ENCODE data around the gene LPAR1.

The LPAR1 gene

DNA sequence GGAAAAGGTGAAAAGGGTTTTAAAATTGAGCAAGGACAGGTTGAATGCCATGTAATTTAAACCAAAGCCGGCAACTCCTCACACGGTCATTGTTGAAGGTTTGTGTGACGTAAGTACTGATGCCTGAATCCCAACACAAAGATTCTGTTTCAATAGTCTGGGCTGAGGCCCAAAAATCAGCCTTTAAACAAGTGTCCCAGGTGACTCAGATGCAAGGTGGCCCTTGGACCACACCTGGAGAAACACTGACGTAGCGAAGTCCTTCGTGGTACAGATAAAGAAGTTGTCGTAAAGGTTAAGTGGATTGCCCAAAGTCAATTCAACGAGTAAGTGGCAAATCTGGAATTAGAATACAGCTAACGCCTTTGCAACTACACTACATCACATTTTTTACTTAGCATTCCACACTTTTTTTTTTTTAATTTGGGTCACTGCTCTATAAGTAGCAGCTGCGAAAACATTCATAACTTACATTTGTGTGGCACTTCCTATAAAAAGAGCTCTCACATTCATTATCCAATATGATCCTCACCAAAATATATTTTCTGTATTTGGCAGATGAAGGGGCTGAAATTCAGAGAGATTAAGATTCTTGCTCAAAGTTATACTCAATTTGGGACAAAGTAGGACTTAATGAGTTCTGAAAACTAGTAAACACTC lies 111.3 kb downstream of the LPAR1 start:
- H3K9me3 ChIP-seq (ENCODE audit: insufficient read depth, low read length) = no peaks in the 10 kb centered on the region
- H4K20me1 ChIP-seq (ENCODE audit: insufficient read depth, low read length) = no peaks in the 10 kb centered on the region
- H3K36me3 ChIP-seq (replicated peaks; ENCODE audit: low read depth, low read length) = no peaks in the 10 kb centered on the region
- no peaks in the 10 kb centered on the region for H3K4me1 ChIP-seq (ENCODE audit: low read length)
- no peak for TF ChIP-seq EZH2phosphoT487 (IDR thresholded peaks at IDR 0.05; ENCODE audit: low read depth)
- TF ChIP-seq, protein P1, sequence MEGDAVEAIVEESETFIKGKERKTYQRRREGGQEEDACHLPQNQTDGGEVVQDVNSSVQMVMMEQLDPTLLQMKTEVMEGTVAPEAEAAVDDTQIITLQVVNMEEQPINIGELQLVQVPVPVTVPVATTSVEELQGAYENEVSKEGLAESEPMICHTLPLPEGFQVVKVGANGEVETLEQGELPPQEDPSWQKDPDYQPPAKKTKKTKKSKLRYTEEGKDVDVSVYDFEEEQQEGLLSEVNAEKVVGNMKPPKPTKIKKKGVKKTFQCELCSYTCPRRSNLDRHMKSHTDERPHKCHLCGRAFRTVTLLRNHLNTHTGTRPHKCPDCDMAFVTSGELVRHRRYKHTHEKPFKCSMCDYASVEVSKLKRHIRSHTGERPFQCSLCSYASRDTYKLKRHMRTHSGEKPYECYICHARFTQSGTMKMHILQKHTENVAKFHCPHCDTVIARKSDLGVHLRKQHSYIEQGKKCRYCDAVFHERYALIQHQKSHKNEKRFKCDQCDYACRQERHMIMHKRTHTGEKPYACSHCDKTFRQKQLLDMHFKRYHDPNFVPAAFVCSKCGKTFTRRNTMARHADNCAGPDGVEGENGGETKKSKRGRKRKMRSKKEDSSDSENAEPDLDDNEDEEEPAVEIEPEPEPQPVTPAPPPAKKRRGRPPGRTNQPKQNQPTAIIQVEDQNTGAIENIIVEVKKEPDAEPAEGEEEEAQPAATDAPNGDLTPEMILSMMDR (IDR thresholded peaks at IDR 0.05; ENCODE audit: low read depth, low read length) = no peak
- no peaks in the 10 kb centered on the region for H3K27me3 ChIP-seq (ENCODE audit: low read depth, low read length)
- no peak overlapping the region for H3K4me3 ChIP-seq (ENCODE audit: low read length)
- H3K27ac ChIP-seq (ENCODE audit: low read length) = no peak overlapping the region
- no peak overlapping the region for H3K4me2 ChIP-seq (ENCODE audit: low read length)
- H3K9ac ChIP-seq (ENCODE audit: low read length) = no peak overlapping the region
- no peaks in the 10 kb centered on the region for H3K79me2 ChIP-seq (ENCODE audit: low read length)
- no peak overlapping the region for H2AFZ ChIP-seq (ENCODE audit: low read depth, low read length)

GRCh38 chr9:110923601-110924000 lies 114.7 kb downstream of the LPAR1 start:
- Histone ChIP-seq H3K79me2 (ENCODE audit: low read length) (no peaks in the 10 kb centered on the region), H3K4me2 (ENCODE audit: low read length) (no peak overlapping the region), H2AFZ (ENCODE audit: low read depth, low read length) (no peak overlapping the region), H3K4me1 (ENCODE audit: low read length) (no peaks in the 10 kb centered on the region), H3K9ac (ENCODE audit: low read length) (no peak overlapping the region), H3K27ac (ENCODE audit: low read length) (no peak overlapping the region), H3K27me3 (ENCODE audit: low read depth, low read length) (no peaks in the 10 kb centered on the region), H3K36me3 (replicated peaks; ENCODE audit: low read depth, low read length) (no peaks in the 10 kb centered on the region), H3K4me3 (ENCODE audit: low read length) (no peak overlapping the region), H3K9me3 (ENCODE audit: insufficient read depth, low read length) (no peaks in the 10 kb centered on the region), H4K20me1 (ENCODE audit: insufficient read depth, low read length) (no peaks in the 10 kb centered on the region)
- TF ChIP-seq, protein P1 (IDR thresholded peaks at IDR 0.05; ENCODE audit: low read depth, low read length) = no peak
- no peak for TF ChIP-seq EZH2phosphoT487 (IDR thresholded peaks at IDR 0.05; ENCODE audit: low read depth)

- no peak overlapping the region for H3K4me2 ChIP-seq (ENCODE audit: low read length)
- no peak overlapping the region for H3K4me3 ChIP-seq (ENCODE audit: low read length)
- no peaks in the 10 kb centered on the region for H3K9me3 ChIP-seq (ENCODE audit: insufficient read depth, low read length)
- H3K4me1 ChIP-seq (ENCODE audit: low read length) = no peaks in the 10 kb centered on the region
- no peak overlapping the region for H2AFZ ChIP-seq (ENCODE audit: low read depth, low read length)
- TF ChIP-seq EZH2phosphoT487 (IDR thresholded peaks at IDR 0.05; ENCODE audit: low read depth) = no peak
- TF ChIP-seq, protein P1 (IDR thresholded peaks at IDR 0.05; ENCODE audit: low read depth, low read length) = no peak
- H3K27me3 ChIP-seq (ENCODE audit: low read depth, low read length) = no peaks in the 10 kb centered on the region
- no peak overlapping the region for H3K9ac ChIP-seq (ENCODE audit: low read length)
- H4K20me1 ChIP-seq (ENCODE audit: insufficient read depth, low read length) = no peaks in the 10 kb centered on the region
- no peak overlapping the region for H3K27ac ChIP-seq (ENCODE audit: low read length)
- H3K79me2 ChIP-seq (ENCODE audit: low read length) = no peaks in the 10 kb centered on the region
- no peaks in the 10 kb centered on the region for H3K36me3 ChIP-seq (replicated peaks; ENCODE audit: low read depth, low read length)
These were observed 116.1 kb downstream of the LPAR1 start for GRCh38 chr9:110922145-110922544.

- Histone ChIP-seq H3K4me2 (ENCODE audit: low read length) (no peak overlapping the region), H3K9ac (ENCODE audit: low read length) (no peak overlapping the region), H3K79me2 (ENCODE audit: low read length) (no peaks in the 10 kb centered on the region)
These were observed 116.6 kb downstream of the LPAR1 start for GRCh38 chr9:110921705-110922104.

More at GRCh38 chr9:110921705-110922104, 116.6 kb downstream of the LPAR1 start:
- TF ChIP-seq EZH2phosphoT487 (IDR thresholded peaks at IDR 0.05; ENCODE audit: low read depth) = no peak
- TF ChIP-seq, protein P1 (IDR thresholded peaks at IDR 0.05; ENCODE audit: low read depth, low read length) = no peak
- H2AFZ ChIP-seq (ENCODE audit: low read depth, low read length) = no peak overlapping the region
- H3K4me3 ChIP-seq (ENCODE audit: low read length) = no peak overlapping the region
- no peak overlapping the region for H3K27ac ChIP-seq (ENCODE audit: low read length)
- H3K36me3 ChIP-seq (replicated peaks; ENCODE audit: low read depth, low read length) = no peaks in the 10 kb centered on the region
- no peaks in the 10 kb centered on the region for H3K27me3 ChIP-seq (ENCODE audit: low read depth, low read length)
- no peaks in the 10 kb centered on the region for H3K9me3 ChIP-seq (ENCODE audit: insufficient read depth, low read length)
- no peaks in the 10 kb centered on the region for H4K20me1 ChIP-seq (ENCODE audit: insufficient read depth, low read length)
- no peaks in the 10 kb centered on the region for H3K4me1 ChIP-seq (ENCODE audit: low read length)
